ENCODE measurements around the gene IL32. TPM values are rescaled to one million over a fixed set of nuclear protein-coding genes. Genes with fewer than 3 reads are reported as not detected.

Gene IL32, protein sequence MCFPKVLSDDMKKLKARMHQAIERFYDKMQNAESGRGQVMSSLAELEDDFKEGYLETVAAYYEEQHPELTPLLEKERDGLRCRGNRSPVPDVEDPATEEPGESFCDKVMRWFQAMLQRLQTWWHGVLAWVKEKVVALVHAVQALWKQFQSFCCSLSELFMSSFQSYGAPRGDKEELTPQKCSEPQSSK
- 21.6 to 38.9 TPM (median 24.5 TPM) in 5 replicates for total RNA-seq (2022; extraction: Qiagen RNA extraction)

GRCh38 chr16:3065069-3065741, at the start of gene IL32:
IL32 (plus strand) TSS chr16:3065640; CDS start chr16:3065812, 172 bp downstream.

GRCh38 chr16:3017794-3018506, 47.5 kb upstream of the IL32 start, which contains the start of gene CLDN6:
CLDN6 (minus strand) TSS chr16:3018183; CDS start chr16:3016021, 2,162 bp downstream.

GRCh38 chr16:3020247-3020603, 45.2 kb upstream of the IL32 start, which contains the start of gene TNFRSF12A:
TNFRSF12A (plus strand) TSS chr16:3020368; CDS start chr16:3020398, 30 bp downstream.

DNA sequence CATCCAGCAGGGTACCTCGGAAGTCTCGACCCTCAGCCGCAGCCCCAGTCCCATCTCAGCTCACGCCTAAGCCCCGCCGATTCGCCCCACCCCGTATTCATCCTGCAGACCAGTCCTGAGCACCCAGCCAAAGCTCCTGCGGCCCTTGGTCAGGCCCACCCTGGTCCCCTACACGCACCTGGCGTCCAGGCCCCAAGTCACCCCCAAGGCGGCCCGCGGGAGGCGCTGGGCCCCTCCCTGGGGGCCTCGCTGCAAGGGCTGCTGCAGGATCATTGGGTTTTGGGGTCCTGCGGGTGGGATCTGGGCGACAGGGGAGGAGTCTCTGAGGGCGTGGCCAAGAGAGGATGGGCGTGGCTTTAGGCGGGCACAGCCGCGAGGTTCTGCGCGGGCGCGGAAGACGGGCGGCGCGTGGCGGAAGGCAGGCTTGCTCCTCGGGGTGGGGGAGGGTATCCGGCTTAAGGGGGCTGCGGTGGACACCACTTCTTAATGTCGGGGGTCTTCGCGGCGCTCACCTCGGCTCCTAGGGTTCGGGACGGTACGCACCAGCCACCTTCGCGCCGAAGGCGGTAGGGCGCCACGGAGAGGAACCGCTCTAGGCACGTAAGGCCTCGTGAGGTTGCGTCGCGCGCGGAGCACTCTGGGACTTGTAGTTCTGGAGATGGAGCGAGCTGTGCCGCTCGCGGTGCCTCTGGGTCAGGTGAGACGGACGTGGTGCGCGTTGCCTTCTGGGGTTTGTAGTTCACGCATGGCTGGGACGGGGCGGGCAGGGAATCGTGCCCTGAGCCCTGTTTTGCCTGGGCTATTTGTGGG, 41.6 kb upstream of the IL32 start, which contains the start of the genes HCFC1R1 and THOC6:
TSS of gene HCFC1R1 (minus strand) at position 274 of the 810 bp plus-strand sequence. CDS start at position 273, 1 bp downstream.
TSS of gene THOC6 (plus strand) at position 367 of the 810 bp plus-strand sequence. CDS start at position 659, 292 bp downstream.

DNA sequence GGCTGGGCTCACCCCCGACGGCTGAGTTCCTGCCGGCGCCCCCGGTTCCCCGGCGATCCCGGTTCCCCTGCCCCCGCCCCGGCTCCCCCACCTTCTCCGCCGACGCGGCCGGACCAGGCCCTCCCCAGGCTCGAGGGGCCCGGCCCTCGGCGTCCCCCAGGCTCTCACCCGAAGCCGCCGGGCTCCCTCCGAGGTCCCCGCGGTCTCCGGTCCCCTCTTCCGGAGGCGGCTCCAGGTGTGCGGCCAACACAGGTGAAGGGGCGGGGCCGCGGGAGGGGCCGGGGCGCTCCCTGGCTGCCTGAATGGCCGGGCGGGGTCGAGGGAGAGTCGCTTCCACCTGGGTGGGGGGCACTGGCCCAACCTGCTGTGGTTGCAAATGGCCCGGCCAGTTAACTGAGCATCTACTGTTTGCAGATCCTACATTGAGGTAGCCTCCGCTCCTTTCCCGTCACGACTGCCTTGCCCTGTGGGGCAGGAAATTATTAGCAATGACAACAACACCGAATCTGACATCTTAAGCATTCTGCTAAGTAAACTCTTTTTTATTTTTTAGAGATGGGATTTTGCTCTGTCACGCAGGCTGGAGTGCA, 28.6 kb upstream of the IL32 start, which contains the start of gene BICDL2:
TSS of gene BICDL2 (minus strand) at position 219 of the 590 bp plus-strand sequence. CDS start 1,448 bp downstream, outside the sequence.

DNA sequence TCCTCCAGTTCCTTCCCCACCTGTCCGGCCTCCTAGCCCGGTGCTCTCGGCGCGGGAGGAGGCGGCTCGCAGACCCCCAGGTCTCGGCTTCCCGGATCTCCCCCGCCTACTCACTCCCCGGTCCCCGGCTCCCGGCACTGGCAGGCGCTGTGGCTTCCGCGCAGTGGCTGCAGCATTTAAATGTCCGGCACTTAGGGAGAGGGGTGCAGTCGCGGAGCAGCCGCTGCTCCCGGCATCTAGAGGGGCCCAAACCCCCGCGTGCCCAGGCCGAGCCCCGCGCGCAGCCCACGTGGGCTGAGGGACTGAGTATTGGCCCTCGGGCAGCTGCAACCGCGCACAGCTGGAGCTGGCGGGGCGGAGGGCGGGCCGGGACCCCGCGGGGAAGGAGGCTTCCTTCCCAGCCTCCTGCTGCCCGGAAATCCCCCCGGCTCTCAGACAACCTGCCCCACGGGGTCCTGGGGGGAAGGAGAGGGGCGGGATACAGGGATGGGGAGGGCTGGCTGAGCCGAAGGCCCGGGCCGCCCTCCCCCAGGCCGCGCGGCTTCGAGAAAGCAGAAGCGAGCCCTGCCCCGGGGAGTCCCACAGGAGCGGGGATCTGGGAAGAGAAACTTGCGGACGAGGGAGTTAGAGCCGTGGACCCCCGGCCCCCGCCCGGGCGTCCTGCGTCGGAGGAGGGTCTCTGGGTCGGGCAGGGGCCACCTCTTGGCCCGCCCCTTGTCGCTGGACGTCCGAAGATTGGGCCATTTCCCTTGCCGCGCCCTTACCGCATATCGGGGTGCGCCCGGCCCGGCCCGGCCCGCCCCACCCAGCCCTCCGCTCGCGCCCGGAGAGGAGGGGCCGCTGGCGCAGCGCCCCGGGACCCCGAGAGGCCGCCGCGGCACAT, 19.4 kb upstream of the IL32 start, which contains the start of gene MMP25:
TSS of gene MMP25 (plus strand) at position 804 of the 883 bp plus-strand sequence. CDS start 357 bp downstream, outside the sequence.

GRCh38 chr16:3098459-3099394, 33.3 kb downstream of the IL32 start, which contains the start of gene ZSCAN10:
ZSCAN10 (minus strand) TSS chr16:3099294; CDS start chr16:3092937, 6,357 bp downstream.

DNA sequence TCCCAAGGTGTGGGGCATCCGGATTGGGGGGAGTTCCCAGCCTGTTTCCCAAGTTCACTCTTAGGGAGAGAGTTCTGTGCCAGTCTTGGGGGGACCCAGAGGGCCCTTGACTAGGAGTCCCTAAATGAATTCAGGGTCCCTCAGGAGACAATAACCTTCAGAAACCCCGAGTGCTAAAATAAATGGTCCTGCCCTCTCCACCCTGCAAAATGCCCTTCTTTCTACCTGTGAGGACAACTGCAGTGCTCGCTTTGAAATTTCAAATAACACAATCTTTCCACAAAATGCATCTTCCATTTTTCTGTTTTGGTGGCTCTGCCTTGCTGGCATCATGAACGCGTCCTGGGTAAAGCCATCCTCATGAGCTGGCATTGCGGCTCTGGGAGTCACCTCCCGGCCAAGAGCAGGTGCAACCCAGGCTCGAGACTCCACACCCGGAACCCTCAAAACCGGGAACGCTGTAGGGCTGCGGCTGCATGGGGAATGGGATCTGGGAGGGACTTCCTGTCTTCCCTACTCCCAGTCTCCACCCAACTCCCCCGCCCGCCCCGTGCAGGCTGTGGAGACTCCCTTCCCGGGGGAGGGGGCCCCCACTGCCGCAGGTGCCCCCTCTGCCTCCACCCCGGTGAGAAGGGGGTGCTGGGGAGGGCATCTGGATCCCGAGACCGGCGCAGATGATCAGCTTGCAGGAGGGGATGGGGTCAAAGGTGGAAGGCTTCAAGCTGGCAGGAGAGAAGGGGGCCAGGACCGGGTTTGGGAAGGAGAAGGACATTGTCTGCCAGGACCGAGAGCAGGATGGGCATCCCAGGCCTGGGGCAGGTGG, 46.8 kb downstream of the IL32 start, which contains the start of gene ZNF205:
TSS of gene ZNF205 (plus strand) at position 529 of the 823 bp plus-strand sequence. CDS start 845 bp downstream, outside the sequence.

Other genes starting within 250 kb of the IL32 start
- gene PRSS21, start 248.4 kb upstream of the IL32 start, total RNA-seq (2022; extraction: Qiagen RNA extraction): 0.16 to 0.32 TPM (median 0.20 TPM) in 3 of 5 replicates, not detected in the others
- gene ZG16B, start 235.3 kb upstream of the IL32 start, total RNA-seq (2022; extraction: Qiagen RNA extraction): 0.49 to 0.73 TPM (median 0.59 TPM) in 5 replicates
- 0.84 to 1.2 TPM (median 0.97 TPM) in 5 replicates for gene PRSS22, start 207.5 kb upstream of the IL32 start, total RNA-seq (2022; extraction: Qiagen RNA extraction)
- 44.0 to 53.5 TPM (median 50.4 TPM) in 5 replicates for gene FLYWCH2, start 182.4 kb upstream of the IL32 start, total RNA-seq (2022; extraction: Qiagen RNA extraction)
- gene FLYWCH1, start 153.7 kb upstream of the IL32 start, total RNA-seq (2022; extraction: Qiagen RNA extraction): 20.6 to 26.1 TPM (median 25.1 TPM) in 5 replicates
- 1.4 to 2.5 TPM (median 1.9 TPM) in 5 replicates for gene KREMEN2, start 101.4 kb upstream of the IL32 start, total RNA-seq (2022; extraction: Qiagen RNA extraction)
- 35.2 to 44.7 TPM (median 43.1 TPM) in 5 replicates for gene PAQR4, start 96.3 kb upstream of the IL32 start, total RNA-seq (2022; extraction: Qiagen RNA extraction)
- 64.8 to 93.9 TPM (median 88.9 TPM) in 5 replicates for gene PKMYT1, start 85.2 kb upstream of the IL32 start, total RNA-seq (2022; extraction: Qiagen RNA extraction)
- gene CLDN9, start 52.7 kb upstream of the IL32 start, total RNA-seq (2022; extraction: Qiagen RNA extraction): 0.33 to 0.55 TPM (median 0.47 TPM) in 5 replicates
- gene CLDN6, start 47.5 kb upstream of the IL32 start, total RNA-seq (2022; extraction: Qiagen RNA extraction): 0.25 to 0.44 TPM (median 0.39 TPM) in 5 replicates
- 375 to 617 TPM (median 546 TPM) in 5 replicates for gene TNFRSF12A, start 45.3 kb upstream of the IL32 start, total RNA-seq (2022; extraction: Qiagen RNA extraction)
- 159 to 256 TPM (median 229 TPM) in 5 replicates for gene HCFC1R1, start 41.7 kb upstream of the IL32 start, total RNA-seq (2022; extraction: Qiagen RNA extraction)
- 27.8 to 35.7 TPM (median 33.0 TPM) in 5 replicates for gene THOC6, start 41.6 kb upstream of the IL32 start, total RNA-seq (2022; extraction: Qiagen RNA extraction)
- gene BICDL2, start 28.7 kb upstream of the IL32 start, total RNA-seq (2022; extraction: Qiagen RNA extraction): not detected in 5 replicates
- 0.86 to 1.2 TPM (median 0.90 TPM) in 5 replicates for gene MMP25, start 19.1 kb upstream of the IL32 start, total RNA-seq (2022; extraction: Qiagen RNA extraction)
- gene ZSCAN10, start 33.7 kb downstream of the IL32 start, total RNA-seq (2022; extraction: Qiagen RNA extraction): not detected in 5 replicates
- 13.0 to 14.7 TPM (median 14.4 TPM) in 5 replicates for gene ZNF205, start 46.9 kb downstream of the IL32 start, total RNA-seq (2022; extraction: Qiagen RNA extraction)
- 9.7 to 12.0 TPM (median 11.8 TPM) in 5 replicates for gene ZNF213, start 69.4 kb downstream of the IL32 start, total RNA-seq (2022; extraction: Qiagen RNA extraction)
- gene OR1F1, start 122.6 kb downstream of the IL32 start, total RNA-seq (2022; extraction: Qiagen RNA extraction): 0.15 to 0.44 TPM (median 0.31 TPM) in 5 replicates
- 7.8 to 9.8 TPM (median 8.3 TPM) in 5 replicates for gene ZNF200, start 169.5 kb downstream of the IL32 start, total RNA-seq (2022; extraction: Qiagen RNA extraction)
- 0.02 to 0.09 TPM (median 0.03 TPM) in 3 of 5 replicates, not detected in the others for gene MEFV, start 191.0 kb downstream of the IL32 start, total RNA-seq (2022; extraction: Qiagen RNA extraction)
- gene ZNF263, start 217.9 kb downstream of the IL32 start, total RNA-seq (2022; extraction: Qiagen RNA extraction): 34.7 to 46.2 TPM (median 35.1 TPM) in 5 replicates
- gene TIGD7, start 239.8 kb downstream of the IL32 start, total RNA-seq (2022; extraction: Qiagen RNA extraction): 0.79 to 1.5 TPM (median 1.2 TPM) in 5 replicates
- 8.4 to 13.0 TPM (median 9.9 TPM) in 5 replicates for gene ZNF75A, start 239.9 kb downstream of the IL32 start, total RNA-seq (2022; extraction: Qiagen RNA extraction)

Data from A549 treated with Hydrocortisone at 1 μM for 4 hours (cell line).